ENCODE results near the gene RAPGEF1.

DNA sequence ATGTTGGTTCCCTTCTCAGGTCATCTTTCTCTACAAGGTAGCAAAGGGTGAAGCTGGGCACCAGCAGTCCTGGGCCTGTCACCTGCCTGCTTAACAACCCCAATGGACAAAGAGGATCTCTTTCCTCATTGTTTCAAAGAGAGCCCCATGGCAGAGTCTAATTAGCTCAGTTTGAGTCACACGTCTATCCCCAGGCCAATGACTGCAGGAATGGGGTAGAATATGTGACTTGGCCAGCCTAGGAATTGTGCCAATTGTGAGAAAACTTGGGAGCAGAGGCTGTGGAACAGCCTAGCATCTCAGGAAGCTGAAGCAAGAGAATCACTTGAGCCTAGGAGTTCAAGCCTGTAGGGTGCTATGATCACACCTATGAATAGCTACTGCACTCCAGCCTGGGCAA is 3.6 kb upstream of the RAPGEF1 start:
- TF ChIP-seq, protein P1, sequence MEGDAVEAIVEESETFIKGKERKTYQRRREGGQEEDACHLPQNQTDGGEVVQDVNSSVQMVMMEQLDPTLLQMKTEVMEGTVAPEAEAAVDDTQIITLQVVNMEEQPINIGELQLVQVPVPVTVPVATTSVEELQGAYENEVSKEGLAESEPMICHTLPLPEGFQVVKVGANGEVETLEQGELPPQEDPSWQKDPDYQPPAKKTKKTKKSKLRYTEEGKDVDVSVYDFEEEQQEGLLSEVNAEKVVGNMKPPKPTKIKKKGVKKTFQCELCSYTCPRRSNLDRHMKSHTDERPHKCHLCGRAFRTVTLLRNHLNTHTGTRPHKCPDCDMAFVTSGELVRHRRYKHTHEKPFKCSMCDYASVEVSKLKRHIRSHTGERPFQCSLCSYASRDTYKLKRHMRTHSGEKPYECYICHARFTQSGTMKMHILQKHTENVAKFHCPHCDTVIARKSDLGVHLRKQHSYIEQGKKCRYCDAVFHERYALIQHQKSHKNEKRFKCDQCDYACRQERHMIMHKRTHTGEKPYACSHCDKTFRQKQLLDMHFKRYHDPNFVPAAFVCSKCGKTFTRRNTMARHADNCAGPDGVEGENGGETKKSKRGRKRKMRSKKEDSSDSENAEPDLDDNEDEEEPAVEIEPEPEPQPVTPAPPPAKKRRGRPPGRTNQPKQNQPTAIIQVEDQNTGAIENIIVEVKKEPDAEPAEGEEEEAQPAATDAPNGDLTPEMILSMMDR (conservative IDR thresholded peaks at IDR 0.05; ENCODE audit: low read length), result no peak
- TF ChIP-seq EZH2phosphoT487 (IDR thresholded peaks at IDR 0.05; ENCODE audit: borderline replicate concordance, low read depth, low read length), result no peak
